ENCODE results near the gene ASB2. TPM values are rescaled to one million over a fixed set of nuclear protein-coding genes. Genes with fewer than 3 reads are reported as not detected.

The ASB2 gene
- total RNA-seq = 19.8 TPM in 2 replicates

GRCh38 chr14:93976477-93977057, at the start of gene ASB2:
TSS of gene ASB2 (minus strand) at chr14:93976570. CDS start at chr14:93964539, 12,031 bp downstream.
- intact Hi-C loops (cut with micrococcal nuclease) = loop anchor here (1.0 to 10.0 kb wide), 8 partner anchors 13 to 1546 kb away; partner anchors contain the start of gene ITPK1
- Mint-ChIP-seq H3K4me3 (ENCODE audit: low read depth) (peak within 1 kb of the TSS; percentile 83), H3K9me3 (peaks cover 8% of the 10 kb centered on the region), H3K27ac (peak within 1 kb of the TSS; percentile 100), H3K27me3 (ENCODE audit: low read depth) (no peaks in the 10 kb centered on the region), H3K4me1 (ENCODE audit: low read depth) (peaks cover 82% of the 10 kb centered on the region), H3K36me3 (ENCODE audit: low read depth) (peaks cover 42% of the 10 kb centered on the region)
- DNase-seq (ENCODE audit: low spot score) = peak; percentile 37

GRCh38 chr14:94025720-94026119, 49.4 kb upstream of the ASB2 start:
- Mint-ChIP-seq H3K36me3 (ENCODE audit: low read depth) (no peaks in the 10 kb centered on the region), H3K9me3 (no peaks in the 10 kb centered on the region), H3K4me1 (ENCODE audit: low read depth) (peaks cover 40% of the 10 kb centered on the region), H3K27me3 (ENCODE audit: low read depth) (no peaks in the 10 kb centered on the region), H3K4me3 (ENCODE audit: low read depth) (peak overlapping the region; percentile 74), H3K27ac (peak overlapping the region; percentile 56)
- DNase-seq (ENCODE audit: low spot score) = no peak
- intact Hi-C loops (cut with micrococcal nuclease) = loop anchor here (2.0 kb wide), 1 partner anchor 55 kb away; the partner anchor contains the start of genes DDX24 and IFI27L1

GRCh38 chr14:94024549-94024948, 48.2 kb upstream of the ASB2 start:
- no peaks in the 10 kb centered on the region for H3K36me3 Mint-ChIP-seq (ENCODE audit: low read depth)
- H3K4me3 Mint-ChIP-seq (ENCODE audit: low read depth) = no peak overlapping the region
- intact Hi-C loops (cut with micrococcal nuclease) = no loop called here
- no peak for DNase-seq (ENCODE audit: low spot score)
- no peaks in the 10 kb centered on the region for H3K9me3 Mint-ChIP-seq
- no peak overlapping the region for H3K27ac Mint-ChIP-seq
- peaks cover 48% of the 10 kb centered on the region for H3K4me1 Mint-ChIP-seq (ENCODE audit: low read depth)
- no peaks in the 10 kb centered on the region for H3K27me3 Mint-ChIP-seq (ENCODE audit: low read depth)

GRCh38 chr14:94022532-94023411, 46.4 kb upstream of the ASB2 start:
- DNase-seq (ENCODE audit: low spot score) = no peak
- no peak overlapping the region for H3K4me3 Mint-ChIP-seq (ENCODE audit: low read depth)
- peaks cover 37% of the 10 kb centered on the region for H3K4me1 Mint-ChIP-seq (ENCODE audit: low read depth)
- H3K27me3 Mint-ChIP-seq (ENCODE audit: low read depth) = peaks cover 5% of the 10 kb centered on the region
- no peaks in the 10 kb centered on the region for H3K9me3 Mint-ChIP-seq
- H3K36me3 Mint-ChIP-seq (ENCODE audit: low read depth) = no peaks in the 10 kb centered on the region
- intact Hi-C loops (cut with micrococcal nuclease) = no loop called here
- peak overlapping the region; percentile 24 for H3K27ac Mint-ChIP-seq

- Mint-ChIP-seq H3K4me1 (ENCODE audit: low read depth) (peaks cover 37% of the 10 kb centered on the region), H3K9me3 (no peaks in the 10 kb centered on the region), H3K36me3 (ENCODE audit: low read depth) (no peaks in the 10 kb centered on the region), H3K27ac (peak overlapping the region; percentile 81), H3K27me3 (ENCODE audit: low read depth) (peaks cover 8% of the 10 kb centered on the region), H3K4me3 (ENCODE audit: low read depth) (no peak overlapping the region)
- intact Hi-C loops (cut with micrococcal nuclease) = loop anchor here (1.0 kb wide), 3 partner anchors 15 to 62 kb away; no protein-coding TSS in a partner anchor
- peak; percentile 27 for DNase-seq (ENCODE audit: low spot score)
Observed at GRCh38 chr14:94021416-94022157, 45.2 kb upstream of the ASB2 start.

GRCh38 chr14:94021001-94021400, 44.6 kb upstream of the ASB2 start:
- no peak for DNase-seq (ENCODE audit: low spot score)
- no peaks in the 10 kb centered on the region for H3K9me3 Mint-ChIP-seq
- H3K4me3 Mint-ChIP-seq (ENCODE audit: low read depth) = no peak overlapping the region
- H3K4me1 Mint-ChIP-seq (ENCODE audit: low read depth) = peaks cover 36% of the 10 kb centered on the region
- intact Hi-C loops (cut with micrococcal nuclease) = loop anchor here (1.0 kb wide), 3 partner anchors 15 to 62 kb away; no protein-coding TSS in a partner anchor
- H3K36me3 Mint-ChIP-seq (ENCODE audit: low read depth) = no peaks in the 10 kb centered on the region
- peak overlapping the region; percentile 81 for H3K27ac Mint-ChIP-seq
- peaks cover 8% of the 10 kb centered on the region for H3K27me3 Mint-ChIP-seq (ENCODE audit: low read depth)

- Mint-ChIP-seq H3K27me3 (ENCODE audit: low read depth) (peaks cover 8% of the 10 kb centered on the region), H3K4me1 (ENCODE audit: low read depth) (peaks cover 32% of the 10 kb centered on the region), H3K36me3 (ENCODE audit: low read depth) (no peaks in the 10 kb centered on the region), H3K9me3 (no peaks in the 10 kb centered on the region), H3K27ac (no peak overlapping the region), H3K4me3 (ENCODE audit: low read depth) (no peak overlapping the region)
- intact Hi-C loops (cut with micrococcal nuclease) = no loop called here
- DNase-seq (ENCODE audit: low spot score) = no peak
Observed at GRCh38 chr14:94020267-94020666, 43.9 kb upstream of the ASB2 start.

- Mint-ChIP-seq H3K9me3 (no peaks in the 10 kb centered on the region), H3K4me3 (ENCODE audit: low read depth) (no peak overlapping the region), H3K27ac (no peak overlapping the region), H3K4me1 (ENCODE audit: low read depth) (peaks cover 32% of the 10 kb centered on the region), H3K27me3 (ENCODE audit: low read depth) (peaks cover 8% of the 10 kb centered on the region), H3K36me3 (ENCODE audit: low read depth) (no peaks in the 10 kb centered on the region)
- no peak for DNase-seq (ENCODE audit: low spot score)
- intact Hi-C loops (cut with micrococcal nuclease) = no loop called here
Observed at GRCh38 chr14:94019329-94019728, 43.0 kb upstream of the ASB2 start.

GRCh38 chr14:94018308-94018707, 41.9 kb upstream of the ASB2 start:
- no peak for DNase-seq (ENCODE audit: low spot score)
- Mint-ChIP-seq H3K27ac (no peak overlapping the region), H3K9me3 (no peaks in the 10 kb centered on the region), H3K4me3 (ENCODE audit: low read depth) (no peak overlapping the region), H3K4me1 (ENCODE audit: low read depth) (peaks cover 34% of the 10 kb centered on the region), H3K36me3 (ENCODE audit: low read depth) (no peaks in the 10 kb centered on the region), H3K27me3 (ENCODE audit: low read depth) (peaks cover 8% of the 10 kb centered on the region)
- intact Hi-C loops (cut with micrococcal nuclease) = no loop called here

GRCh38 chr14:94016446-94016976, 40.1 kb upstream of the ASB2 start:
- H3K4me3 Mint-ChIP-seq (ENCODE audit: low read depth) = no peak overlapping the region
- no peaks in the 10 kb centered on the region for H3K9me3 Mint-ChIP-seq
- no peak overlapping the region for H3K27ac Mint-ChIP-seq
- peaks cover 24% of the 10 kb centered on the region for H3K4me1 Mint-ChIP-seq (ENCODE audit: low read depth)
- intact Hi-C loops (cut with micrococcal nuclease) = no loop called here
- no peaks in the 10 kb centered on the region for H3K36me3 Mint-ChIP-seq (ENCODE audit: low read depth)
- peaks cover 8% of the 10 kb centered on the region for H3K27me3 Mint-ChIP-seq (ENCODE audit: low read depth)
- DNase-seq (ENCODE audit: low spot score) = no peak

GRCh38 chr14:94015223-94015622, 38.9 kb upstream of the ASB2 start:
- H3K9me3 Mint-ChIP-seq = no peaks in the 10 kb centered on the region
- H3K27me3 Mint-ChIP-seq (ENCODE audit: low read depth) = peaks cover 8% of the 10 kb centered on the region
- no peak overlapping the region for H3K4me3 Mint-ChIP-seq (ENCODE audit: low read depth)
- no peak overlapping the region for H3K27ac Mint-ChIP-seq
- peaks cover 22% of the 10 kb centered on the region for H3K4me1 Mint-ChIP-seq (ENCODE audit: low read depth)
- intact Hi-C loops (cut with micrococcal nuclease) = no loop called here
- DNase-seq (ENCODE audit: low spot score) = no peak
- no peaks in the 10 kb centered on the region for H3K36me3 Mint-ChIP-seq (ENCODE audit: low read depth)

- Mint-ChIP-seq H3K36me3 (ENCODE audit: low read depth) (no peaks in the 10 kb centered on the region), H3K27ac (no peak overlapping the region), H3K4me3 (ENCODE audit: low read depth) (no peak overlapping the region), H3K27me3 (ENCODE audit: low read depth) (peaks cover 8% of the 10 kb centered on the region), H3K9me3 (no peaks in the 10 kb centered on the region), H3K4me1 (ENCODE audit: low read depth) (peaks cover 26% of the 10 kb centered on the region)
- intact Hi-C loops (cut with micrococcal nuclease) = no loop called here
- DNase-seq (ENCODE audit: low spot score) = no peak
Observed at GRCh38 chr14:94014382-94014781, 38.0 kb upstream of the ASB2 start.

All from activated T-helper 2 cell treated with anti-CD3 and anti-CD28 coated beads, Interferon-gamma antibody, Interleukin-2, Interleukin-4, amounts not matched to agents 10 μg/mL and 5 μg/mL and 100 μg/mL, durations not matched to agents 14 hours and 24 hours and 36 hours (primary cell).